Measurements from ENCODE around the gene C1GALT1. TPM values are rescaled to one million over a fixed set of nuclear protein-coding genes. Genes with fewer than 3 reads are reported as not detected.
"Not testable (repeated sequence)": the region's sequence is repeated elsewhere in the genome, so short reads cannot be mapped to it uniquely, and the experiment has no call there.

The C1GALT1 gene
- 27.1 TPM for total RNA-seq
- polyA plus RNA-seq, result 7.5 TPM

GRCh38 chr7:7182156-7183060, at the start of gene C1GALT1:
Gene C1GALT1 (plus strand): TSS chr7:7182544. CDS start chr7:7234320, 51,776 bp downstream.
- peak within 1 kb of the TSS; percentile 88 for H3K4me3 ChIP-seq (ENCODE audit: low read depth, low read length)
- WGBS, result under 1% methylated on average over 82 of the region's 82 CpGs
- H3K27ac ChIP-seq (ENCODE audit: low read depth), result peak within 1 kb of the TSS; percentile 96

GRCh38 chr7:7134046-7134445, 48.3 kb upstream of the C1GALT1 start:
- DNase-seq (ENCODE audit: extremely low spot score), result no peak
- Histone ChIP-seq H3K36me3 (ENCODE audit: insufficient read depth) (no peaks in the 10 kb centered on the region), H3K4me3 (ENCODE audit: low read depth, low read length) (no peak overlapping the region), H3K27ac (ENCODE audit: low read depth) (no peak overlapping the region), H3K4me1 (ENCODE audit: insufficient read depth) (no peaks in the 10 kb centered on the region)
- WGBS, result 72% methylated on average over 2 of the region's 2 CpGs

More at GRCh38 chr7:7182156-7183060, at the start of gene C1GALT1:
- peak; percentile 91 for DNase-seq (ENCODE audit: extremely low spot score)
- no peaks in the 10 kb centered on the region for H3K36me3 ChIP-seq (ENCODE audit: insufficient read depth)
- no peaks in the 10 kb centered on the region for H3K4me1 ChIP-seq (ENCODE audit: insufficient read depth)

GRCh38 chr7:7135074-7135473, 47.3 kb upstream of the C1GALT1 start:
- no peak for DNase-seq (ENCODE audit: extremely low spot score)
- 97% methylated on average over 1 of the region's 1 CpG for WGBS
- Histone ChIP-seq H3K27ac (ENCODE audit: low read depth) (no peak overlapping the region), H3K36me3 (ENCODE audit: insufficient read depth) (no peaks in the 10 kb centered on the region), H3K4me1 (ENCODE audit: insufficient read depth) (no peaks in the 10 kb centered on the region), H3K4me3 (ENCODE audit: low read depth, low read length) (no peak overlapping the region)

- not testable (repeated sequence) for H3K4me1 ChIP-seq (ENCODE audit: insufficient read depth); H3K27ac ChIP-seq (ENCODE audit: low read depth); DNase-seq (ENCODE audit: extremely low spot score); H3K36me3 ChIP-seq (ENCODE audit: insufficient read depth); H3K4me3 ChIP-seq (ENCODE audit: low read depth, low read length)
- 24% methylated on average over 1 of the region's 1 CpG for WGBS
Measured at GRCh38 chr7:7135924-7136323, 46.4 kb upstream of the C1GALT1 start.

GRCh38 chr7:7136466-7137381, 45.6 kb upstream of the C1GALT1 start:
- Histone ChIP-seq H3K27ac (ENCODE audit: low read depth) (no peak overlapping the region), H3K36me3 (ENCODE audit: insufficient read depth) (no peaks in the 10 kb centered on the region), H3K4me1 (ENCODE audit: insufficient read depth) (no peaks in the 10 kb centered on the region), H3K4me3 (ENCODE audit: low read depth, low read length) (no peak overlapping the region)
- WGBS, result 44% methylated on average over 6 of the region's 6 CpGs
- no peak for DNase-seq (ENCODE audit: extremely low spot score)

GRCh38 chr7:7138897-7139296, 43.4 kb upstream of the C1GALT1 start:
- DNase-seq (ENCODE audit: extremely low spot score), result no peak
- WGBS, result 89% methylated on average over 8 of the region's 8 CpGs
- Histone ChIP-seq H3K27ac (ENCODE audit: low read depth) (no peak overlapping the region), H3K4me1 (ENCODE audit: insufficient read depth) (no peaks in the 10 kb centered on the region), H3K4me3 (ENCODE audit: low read depth, low read length) (no peak overlapping the region), H3K36me3 (ENCODE audit: insufficient read depth) (no peaks in the 10 kb centered on the region)

- not testable (repeated sequence) for H3K4me1 ChIP-seq (ENCODE audit: insufficient read depth); H3K36me3 ChIP-seq (ENCODE audit: insufficient read depth); H3K27ac ChIP-seq (ENCODE audit: low read depth); H3K4me3 ChIP-seq (ENCODE audit: low read depth, low read length); DNase-seq (ENCODE audit: extremely low spot score)
- WGBS, result 84% methylated on average over 1 of the region's 1 CpG
Measured at GRCh38 chr7:7143404-7143803, 38.9 kb upstream of the C1GALT1 start.

DNA sequence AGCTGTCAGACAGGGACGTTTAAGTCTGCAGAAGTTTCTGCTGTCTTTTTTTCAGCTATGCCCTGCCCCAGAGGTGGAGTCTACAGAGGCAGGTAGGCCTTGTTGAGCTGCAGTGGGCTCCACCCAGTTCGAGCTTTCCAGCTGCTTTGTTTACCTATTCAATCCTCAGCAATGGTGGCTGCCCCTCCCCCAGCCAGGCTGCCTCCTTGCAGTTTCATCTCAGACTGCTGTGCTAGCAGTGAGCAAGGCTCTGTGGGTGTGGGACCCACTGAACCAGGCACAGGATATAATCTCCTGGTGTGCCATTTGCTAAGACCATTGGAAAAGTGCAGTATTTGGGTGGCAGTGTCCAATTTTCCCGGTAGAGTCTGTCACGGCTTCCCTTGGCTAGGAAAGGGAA, 37.2 kb upstream of the C1GALT1 start:
- H3K36me3 ChIP-seq (ENCODE audit: insufficient read depth); H3K27ac ChIP-seq (ENCODE audit: low read depth); DNase-seq (ENCODE audit: extremely low spot score); H3K4me1 ChIP-seq (ENCODE audit: insufficient read depth); H3K4me3 ChIP-seq (ENCODE audit: low read depth, low read length): not testable (repeated sequence)
- WGBS, result 74% methylated on average over 4 of the region's 4 CpGs

- DNase-seq (ENCODE audit: extremely low spot score), result no peak
- 63% methylated on average over 3 of the region's 3 CpGs for WGBS
Measured at GRCh38 chr7:7146837-7147236, 35.5 kb upstream of the C1GALT1 start.

DNA sequence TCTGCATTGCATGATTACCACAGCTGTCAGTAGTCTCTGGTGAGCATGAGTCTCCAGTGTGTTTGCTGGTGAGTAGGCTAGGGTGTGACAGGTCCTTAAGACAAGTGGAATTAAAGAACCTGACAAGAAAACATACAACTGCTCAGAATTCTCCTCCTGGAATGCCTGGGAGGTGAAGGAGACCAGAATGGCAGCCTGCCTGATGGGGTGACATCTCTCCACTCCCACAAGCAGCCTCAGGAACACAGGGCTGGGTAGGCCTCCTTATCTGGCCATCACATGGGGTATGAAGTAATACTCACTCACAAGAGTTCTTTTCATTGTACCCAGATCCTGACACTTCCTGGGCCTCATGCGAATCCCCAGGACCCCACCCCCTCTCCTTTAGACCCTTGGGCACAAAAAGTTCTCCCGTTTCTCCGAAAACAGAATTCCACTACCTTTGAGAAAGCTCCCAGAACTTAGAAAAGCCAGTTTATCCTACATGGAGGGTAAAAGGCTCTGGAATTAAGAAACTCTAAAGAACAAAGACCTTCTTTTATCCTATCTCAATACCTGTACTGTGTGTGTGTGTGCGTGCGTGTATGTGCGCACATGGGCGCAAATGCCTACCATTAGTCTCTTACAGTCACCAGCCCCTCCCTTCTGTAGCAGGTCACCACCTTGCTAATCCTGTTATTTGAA, 33.4 kb upstream of the C1GALT1 start:
- Histone ChIP-seq H3K4me3 (ENCODE audit: low read depth, low read length) (no peak overlapping the region), H3K36me3 (ENCODE audit: insufficient read depth) (no peaks in the 10 kb centered on the region), H3K4me1 (ENCODE audit: insufficient read depth) (no peaks in the 10 kb centered on the region), H3K27ac (ENCODE audit: low read depth) (no peak overlapping the region)
- WGBS, result 88% methylated on average over 7 of the region's 7 CpGs
- DNase-seq (ENCODE audit: extremely low spot score), result no peak

More at GRCh38 chr7:7146837-7147236, 35.5 kb upstream of the C1GALT1 start:
- no peaks in the 10 kb centered on the region for H3K4me1 ChIP-seq (ENCODE audit: insufficient read depth)
- H3K4me3 ChIP-seq (ENCODE audit: low read depth, low read length), result no peak overlapping the region
- H3K36me3 ChIP-seq (ENCODE audit: insufficient read depth), result no peaks in the 10 kb centered on the region
- H3K27ac ChIP-seq (ENCODE audit: low read depth), result no peak overlapping the region

DNA sequence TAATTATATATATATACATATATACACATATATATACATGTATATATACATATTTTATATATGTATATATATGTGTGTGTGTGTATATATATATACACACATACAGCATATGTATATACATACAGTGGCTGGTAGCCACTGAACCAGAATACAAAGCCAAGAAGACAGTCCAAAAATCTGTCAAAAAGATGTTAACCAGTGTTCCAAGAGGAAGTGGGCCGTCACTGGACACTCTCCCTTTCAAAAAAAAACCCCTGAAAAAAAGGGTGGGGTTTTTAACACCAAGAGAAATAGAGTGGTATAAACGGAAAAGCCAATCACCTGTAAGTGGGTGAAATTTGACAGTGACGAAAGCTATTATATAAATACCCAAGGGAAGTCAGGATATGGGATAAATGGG, 31.1 kb upstream of the C1GALT1 start:
- no peak overlapping the region for H3K27ac ChIP-seq (ENCODE audit: low read depth)
- no peaks in the 10 kb centered on the region for H3K4me1 ChIP-seq (ENCODE audit: insufficient read depth)
- 24% methylated on average over 3 of the region's 3 CpGs for WGBS
- H3K36me3 ChIP-seq (ENCODE audit: insufficient read depth), result no peaks in the 10 kb centered on the region
- no peak for DNase-seq (ENCODE audit: extremely low spot score)
- H3K4me3 ChIP-seq (ENCODE audit: low read depth, low read length), result no peak overlapping the region

DNA sequence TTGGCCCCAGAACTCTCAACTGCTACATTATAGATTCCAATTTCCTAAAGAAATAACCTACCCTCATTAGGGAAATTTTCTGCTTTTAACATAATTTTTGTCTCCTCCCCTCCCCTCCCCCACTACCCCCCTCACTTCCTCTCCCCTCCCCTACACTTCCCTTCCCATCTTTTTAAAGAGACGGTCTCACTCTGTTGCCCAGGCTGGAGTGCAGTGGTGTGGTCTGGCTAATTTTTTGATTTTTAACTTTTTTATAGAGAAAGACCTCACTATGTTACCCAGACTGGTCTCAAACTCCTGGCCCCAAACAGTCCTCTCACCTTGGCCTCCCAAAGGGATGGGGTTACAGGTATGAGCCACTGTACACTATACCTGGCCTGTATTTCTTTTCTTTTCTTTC, 30.5 kb upstream of the C1GALT1 start:
- no peak for DNase-seq (ENCODE audit: extremely low spot score)
- Histone ChIP-seq H3K4me3 (ENCODE audit: low read depth, low read length) (no peak overlapping the region), H3K36me3 (ENCODE audit: insufficient read depth) (no peaks in the 10 kb centered on the region), H3K4me1 (ENCODE audit: insufficient read depth) (no peaks in the 10 kb centered on the region), H3K27ac (ENCODE audit: low read depth) (no peak overlapping the region)
- 63% methylated on average over 1 of the region's 1 CpG for WGBS

DNA sequence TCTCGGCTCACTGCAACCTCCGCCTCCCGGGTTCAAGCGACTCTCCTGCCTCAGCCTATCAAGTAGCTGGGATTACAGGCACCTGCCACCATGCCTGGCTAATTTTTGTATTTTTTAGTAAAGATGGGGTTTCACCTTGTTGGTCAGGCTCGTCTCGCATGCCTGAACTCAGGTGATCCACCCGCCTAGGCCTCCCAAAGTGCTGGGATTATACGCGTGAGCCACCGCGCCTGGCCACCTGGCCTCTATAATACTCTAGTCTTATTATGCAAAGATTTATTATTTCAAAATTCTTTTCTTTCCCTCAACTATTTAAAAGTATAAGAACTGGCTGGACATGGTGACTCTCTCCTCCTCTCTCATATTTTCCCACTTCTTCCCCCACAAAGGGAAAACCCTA, 30.0 kb upstream of the C1GALT1 start:
- 96% methylated on average over 11 of the region's 11 CpGs for WGBS
- Histone ChIP-seq H3K4me3 (ENCODE audit: low read depth, low read length) (no peak overlapping the region), H3K36me3 (ENCODE audit: insufficient read depth) (no peaks in the 10 kb centered on the region), H3K4me1 (ENCODE audit: insufficient read depth) (no peaks in the 10 kb centered on the region), H3K27ac (ENCODE audit: low read depth) (no peak overlapping the region)
- DNase-seq (ENCODE audit: extremely low spot score), result no peak

Data from urinary bladder (tissue), 4 donors.